GM10266 (cell line): ENCODE data around the gene ZBTB20.

Source experiments
- DNase-seq: peaks from one replicate; pipeline ENCODE4 v3.0.0; 2012; ENCODE audit errors: extremely low spot score
- TF ChIP-seq, protein P1 (sequence below): IDR thresholded peaks from 2 replicates; pipeline ENCODE4 v1.5.1; 2012; ENCODE audit warnings: mild to moderate bottlenecking, low read depth; ENCODE audit not compliant: control insufficient read depth, insufficient read depth; ENCODE audit errors: missing control alignments

The ZBTB20 gene

DNA sequence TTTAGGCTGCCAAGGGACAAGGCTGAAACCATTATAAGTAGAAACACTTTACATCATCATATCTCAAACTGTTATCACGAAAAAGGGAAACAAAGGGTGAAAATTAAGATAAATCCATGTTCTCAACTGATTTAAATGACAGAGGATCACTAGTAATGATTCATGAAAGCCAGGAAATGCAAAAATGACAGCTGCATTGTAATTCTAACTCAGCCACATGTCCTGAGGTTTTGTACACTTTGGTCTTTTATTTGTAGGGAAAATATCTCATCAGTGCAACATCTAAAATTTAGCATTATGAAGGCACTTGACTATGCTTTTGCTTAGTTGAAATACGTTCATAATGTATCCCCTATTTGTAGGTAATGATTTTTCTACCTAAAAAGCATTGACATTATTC lies 473.6 kb downstream of the ZBTB20 start:
- DNase-seq = no peak
- TF ChIP-seq, protein P1, sequence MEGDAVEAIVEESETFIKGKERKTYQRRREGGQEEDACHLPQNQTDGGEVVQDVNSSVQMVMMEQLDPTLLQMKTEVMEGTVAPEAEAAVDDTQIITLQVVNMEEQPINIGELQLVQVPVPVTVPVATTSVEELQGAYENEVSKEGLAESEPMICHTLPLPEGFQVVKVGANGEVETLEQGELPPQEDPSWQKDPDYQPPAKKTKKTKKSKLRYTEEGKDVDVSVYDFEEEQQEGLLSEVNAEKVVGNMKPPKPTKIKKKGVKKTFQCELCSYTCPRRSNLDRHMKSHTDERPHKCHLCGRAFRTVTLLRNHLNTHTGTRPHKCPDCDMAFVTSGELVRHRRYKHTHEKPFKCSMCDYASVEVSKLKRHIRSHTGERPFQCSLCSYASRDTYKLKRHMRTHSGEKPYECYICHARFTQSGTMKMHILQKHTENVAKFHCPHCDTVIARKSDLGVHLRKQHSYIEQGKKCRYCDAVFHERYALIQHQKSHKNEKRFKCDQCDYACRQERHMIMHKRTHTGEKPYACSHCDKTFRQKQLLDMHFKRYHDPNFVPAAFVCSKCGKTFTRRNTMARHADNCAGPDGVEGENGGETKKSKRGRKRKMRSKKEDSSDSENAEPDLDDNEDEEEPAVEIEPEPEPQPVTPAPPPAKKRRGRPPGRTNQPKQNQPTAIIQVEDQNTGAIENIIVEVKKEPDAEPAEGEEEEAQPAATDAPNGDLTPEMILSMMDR = no peak

DNA sequence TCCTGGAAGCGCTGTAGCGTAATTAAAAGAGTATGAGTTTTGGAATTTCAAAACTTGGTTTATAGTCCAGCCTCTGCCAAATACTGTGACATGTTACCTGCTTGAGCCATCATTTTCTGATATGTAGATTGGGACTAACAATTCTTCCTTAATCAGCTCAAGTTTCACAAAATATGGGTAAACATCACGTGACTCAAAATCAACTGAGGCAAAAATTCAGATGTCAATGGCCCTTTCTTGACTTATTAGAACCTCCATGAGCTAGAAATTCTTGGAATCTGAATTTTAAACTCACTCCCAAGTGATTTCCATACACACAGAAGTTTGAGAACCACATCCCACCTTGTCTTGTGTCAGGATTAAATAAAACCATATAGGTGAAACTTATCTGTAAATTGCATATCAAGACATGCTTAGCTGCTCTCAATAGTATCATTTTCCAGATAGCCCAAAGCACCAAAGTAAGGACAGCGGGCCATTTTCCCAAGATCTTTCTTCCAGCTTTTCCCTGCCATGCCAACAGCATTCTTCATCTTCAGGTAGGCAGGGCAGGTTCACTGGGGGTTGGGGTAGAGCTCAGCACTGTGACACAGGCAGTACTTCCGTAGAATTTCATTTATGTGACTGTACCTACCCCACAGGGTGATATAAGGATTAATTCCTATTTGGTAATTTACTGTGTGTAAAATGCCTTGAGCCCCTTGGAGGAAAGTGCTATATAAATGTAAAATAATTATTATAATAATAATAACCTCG lies 474.2 kb downstream of the ZBTB20 start:
- TF ChIP-seq, protein P1 = no peak
- no peak for DNase-seq

DNA sequence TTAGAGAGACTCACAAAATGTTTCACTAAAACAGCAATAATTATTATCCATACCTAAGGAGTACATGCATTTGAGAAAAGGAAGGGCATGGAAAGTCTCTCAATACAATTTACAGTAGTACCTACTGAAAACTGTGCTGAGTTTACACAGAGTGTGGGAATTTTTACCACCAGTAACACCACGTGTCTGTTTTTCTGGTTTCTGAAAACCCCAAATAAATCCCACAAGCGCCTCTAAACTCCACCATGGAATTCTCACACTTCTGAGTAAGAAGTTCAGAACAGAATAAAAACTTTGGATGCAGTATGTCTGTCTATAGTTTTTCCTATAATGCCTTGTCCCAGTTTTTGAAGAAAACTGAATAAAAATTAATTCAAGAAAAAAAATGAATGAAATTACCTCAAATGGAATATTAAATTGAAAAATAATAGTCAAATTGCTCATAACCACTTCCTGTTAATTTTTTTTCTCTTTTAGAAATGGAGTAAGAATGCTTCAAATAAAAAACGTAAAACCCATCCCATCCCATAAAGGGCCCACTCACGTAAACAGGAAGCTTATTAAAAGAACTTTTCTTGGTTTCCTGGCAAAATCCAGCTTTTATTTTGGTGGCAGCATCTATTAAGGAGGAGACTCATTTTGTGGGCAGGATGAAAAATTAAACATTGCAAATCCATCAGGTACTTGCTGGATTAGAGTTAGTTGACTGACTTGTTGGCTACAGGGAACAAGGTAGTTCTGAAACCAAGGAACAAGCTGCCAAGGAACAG lies 475.2 kb downstream of the ZBTB20 start:
- no peak for DNase-seq
- TF ChIP-seq, protein P1 = no peak

DNA sequence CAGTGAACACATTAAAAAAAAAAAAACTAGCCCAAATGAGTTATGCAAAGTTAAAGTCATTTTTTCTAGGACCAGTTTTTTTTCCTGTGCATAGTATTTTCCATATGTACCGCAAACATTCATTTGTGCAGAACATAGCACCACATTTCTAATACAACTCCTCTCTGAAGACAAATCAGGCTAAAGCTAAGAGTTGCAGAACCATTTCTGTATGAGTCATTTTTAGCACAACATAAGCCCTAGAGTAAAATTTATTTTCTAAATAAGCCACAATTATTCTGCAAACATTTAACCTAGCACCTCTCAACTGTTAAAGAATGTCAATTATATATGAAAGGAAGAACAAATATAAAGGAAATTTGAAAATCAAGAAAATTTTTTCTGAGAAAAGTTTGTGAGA lies 477.5 kb downstream of the ZBTB20 start:
- TF ChIP-seq, protein P1 = no peak
- no peak for DNase-seq

DNA sequence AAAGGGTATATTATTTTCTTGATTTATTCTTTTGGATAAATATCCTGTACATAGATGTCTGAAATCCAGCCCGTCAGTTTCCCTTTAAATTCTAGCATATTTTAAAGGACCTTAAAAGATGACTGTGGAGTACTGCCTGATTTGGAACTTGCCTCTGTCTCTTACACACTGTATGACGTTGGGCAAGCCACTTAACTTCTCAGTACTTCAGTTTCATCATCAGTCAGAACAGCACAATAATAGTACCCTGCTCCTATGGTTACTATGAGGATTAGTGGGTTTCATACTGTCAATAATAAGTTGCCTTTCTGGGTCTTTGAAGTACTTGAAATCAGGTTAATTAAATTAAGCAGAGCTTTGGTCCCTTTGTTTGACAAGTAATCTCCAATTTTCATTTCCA lies 479.0 kb downstream of the ZBTB20 start:
- TF ChIP-seq, protein P1 = no peak
- DNase-seq = no peak

DNA sequence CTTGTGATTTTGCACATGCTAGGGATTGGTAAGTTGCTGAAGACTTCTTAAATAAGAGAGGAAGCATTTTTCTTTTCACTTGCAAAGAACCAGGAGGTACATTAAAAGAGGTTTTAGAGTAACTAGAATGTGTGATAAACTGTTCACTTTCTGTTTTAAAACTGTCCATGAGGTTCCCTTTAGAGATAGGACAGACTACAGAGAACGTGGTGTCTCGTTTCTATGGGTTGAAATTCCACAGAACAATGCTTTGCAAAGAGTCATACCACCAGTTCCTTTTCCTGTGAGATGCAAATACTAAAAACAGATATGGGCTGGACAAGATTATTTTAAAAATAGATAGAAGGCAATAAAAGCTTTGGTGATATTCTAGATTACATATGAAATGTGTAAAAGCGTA lies 480.5 kb downstream of the ZBTB20 start:
- TF ChIP-seq, protein P1 = no peak

DNA sequence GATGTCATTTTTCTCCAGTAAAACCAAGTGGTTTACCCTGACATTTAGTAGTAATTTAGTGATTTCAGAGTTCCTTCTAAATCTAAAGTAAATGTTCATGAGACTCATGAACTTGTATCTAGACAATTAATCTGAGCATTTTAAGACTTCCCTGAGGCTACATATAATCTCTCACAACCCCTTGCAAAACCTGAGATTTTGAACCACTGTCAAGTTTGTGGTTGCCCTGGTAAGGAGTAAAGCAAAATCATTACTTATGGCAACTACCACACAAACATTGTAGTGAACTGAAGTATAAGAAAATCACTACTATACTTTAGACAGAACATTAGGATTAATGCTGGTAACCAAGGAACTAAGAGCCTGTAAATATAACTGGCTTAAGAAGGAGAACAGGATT lies 483.1 kb downstream of the ZBTB20 start:
- no peak for DNase-seq
- TF ChIP-seq, protein P1 = no peak

More for the DNA sequence above, 480.5 kb downstream of the ZBTB20 start:
- no peak for DNase-seq
